AG09319 (cell line): Measurements from ENCODE around the gene GAL3ST2.

Experiments used
- DNase-seq: peaks from one replicate; pipeline ENCODE4 v3.0.0-alpha.2; 2010; ENCODE audit warnings: low read depth; ENCODE audit errors: extremely low read depth
- CTCF ChIP-seq: IDR thresholded peaks from 2 replicates; pipeline ENCODE4 v1.5.1; 2011; ENCODE audit warnings: low read depth, mild to moderate bottlenecking, inconsistent platforms, low read length, moderate library complexity

GAL3ST2 gene

GRCh38 chr2:241846406-241846805 is 69.8 kb downstream of the GAL3ST2 start:
- no peak for DNase-seq
- no peak for TF ChIP-seq CTCF

- DNase-seq, result no peak
- no peak for TF ChIP-seq CTCF
Observed at GRCh38 chr2:241848761-241849615, 72.4 kb downstream of the GAL3ST2 start.

GRCh38 chr2:241849616-241850543 is 73.3 kb downstream of the GAL3ST2 start:
- no peak for TF ChIP-seq CTCF
- no peak for DNase-seq

GRCh38 chr2:241850544-241851324 is 74.1 kb downstream of the GAL3ST2 start:
- no peak for TF ChIP-seq CTCF
- DNase-seq, result no peak

GRCh38 chr2:241851325-241852115 is 74.9 kb downstream of the GAL3ST2 start:
- no peak for DNase-seq
- no peak for TF ChIP-seq CTCF

- TF ChIP-seq CTCF, result no peak
- DNase-seq, result no peak
Observed at GRCh38 chr2:241852116-241852980, 75.7 kb downstream of the GAL3ST2 start.
